Measurements from ENCODE around the gene OR52K1.

DNA sequence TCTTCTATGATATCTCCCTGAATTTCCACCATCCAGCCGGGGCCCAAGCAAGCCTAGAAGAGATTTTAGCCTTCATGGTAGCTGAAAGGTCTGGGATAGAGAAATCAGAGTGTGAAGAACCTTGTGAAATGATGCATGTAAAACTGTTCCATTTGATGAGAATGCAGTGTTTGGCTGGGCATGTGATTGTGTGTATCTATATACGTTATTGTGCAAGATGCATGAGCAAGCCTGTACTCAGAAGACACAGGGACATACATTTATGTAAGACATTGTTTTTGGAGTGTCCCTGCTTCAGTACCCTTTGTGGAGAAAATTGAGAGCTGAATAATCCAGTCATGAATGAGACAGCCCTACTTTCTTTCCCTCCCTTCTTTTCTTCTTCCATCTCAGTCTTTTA, 48.6 kb upstream of the OR52K1 start:
- TF ChIP-seq, protein P1, sequence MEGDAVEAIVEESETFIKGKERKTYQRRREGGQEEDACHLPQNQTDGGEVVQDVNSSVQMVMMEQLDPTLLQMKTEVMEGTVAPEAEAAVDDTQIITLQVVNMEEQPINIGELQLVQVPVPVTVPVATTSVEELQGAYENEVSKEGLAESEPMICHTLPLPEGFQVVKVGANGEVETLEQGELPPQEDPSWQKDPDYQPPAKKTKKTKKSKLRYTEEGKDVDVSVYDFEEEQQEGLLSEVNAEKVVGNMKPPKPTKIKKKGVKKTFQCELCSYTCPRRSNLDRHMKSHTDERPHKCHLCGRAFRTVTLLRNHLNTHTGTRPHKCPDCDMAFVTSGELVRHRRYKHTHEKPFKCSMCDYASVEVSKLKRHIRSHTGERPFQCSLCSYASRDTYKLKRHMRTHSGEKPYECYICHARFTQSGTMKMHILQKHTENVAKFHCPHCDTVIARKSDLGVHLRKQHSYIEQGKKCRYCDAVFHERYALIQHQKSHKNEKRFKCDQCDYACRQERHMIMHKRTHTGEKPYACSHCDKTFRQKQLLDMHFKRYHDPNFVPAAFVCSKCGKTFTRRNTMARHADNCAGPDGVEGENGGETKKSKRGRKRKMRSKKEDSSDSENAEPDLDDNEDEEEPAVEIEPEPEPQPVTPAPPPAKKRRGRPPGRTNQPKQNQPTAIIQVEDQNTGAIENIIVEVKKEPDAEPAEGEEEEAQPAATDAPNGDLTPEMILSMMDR (IDR thresholded peaks at IDR 0.05) = no peak
- TF ChIP-seq POLR2A (IDR thresholded peaks at IDR 0.05) = no peak
- TF ChIP-seq EP300 (IDR thresholded peaks at IDR 0.05; ENCODE audit: low read depth) = no peak

Measured in transverse colon (tissue), 3 donors.